GM12864 (cell line): ENCODE results near the gene RGS1.

Source experiments
- DNase-seq: peaks from one replicate; pipeline ENCODE4 v3.0.0-alpha.2; 2011; ENCODE audit warnings: low read depth
- H3K4me3 ChIP-seq: 2 replicates; pipeline ENCODE4 v1.5.1; 2011; ENCODE audit warnings: mild to moderate bottlenecking, low read depth, low read length, control low read depth
- CTCF ChIP-seq: IDR thresholded peaks from 2 replicates; pipeline ENCODE4 v1.5.1; 2011; ENCODE audit warnings: low read depth, mild to moderate bottlenecking, moderate library complexity, low read length, control low read depth, inconsistent platforms; ENCODE audit errors: missing control alignments

The RGS1 gene

DNA sequence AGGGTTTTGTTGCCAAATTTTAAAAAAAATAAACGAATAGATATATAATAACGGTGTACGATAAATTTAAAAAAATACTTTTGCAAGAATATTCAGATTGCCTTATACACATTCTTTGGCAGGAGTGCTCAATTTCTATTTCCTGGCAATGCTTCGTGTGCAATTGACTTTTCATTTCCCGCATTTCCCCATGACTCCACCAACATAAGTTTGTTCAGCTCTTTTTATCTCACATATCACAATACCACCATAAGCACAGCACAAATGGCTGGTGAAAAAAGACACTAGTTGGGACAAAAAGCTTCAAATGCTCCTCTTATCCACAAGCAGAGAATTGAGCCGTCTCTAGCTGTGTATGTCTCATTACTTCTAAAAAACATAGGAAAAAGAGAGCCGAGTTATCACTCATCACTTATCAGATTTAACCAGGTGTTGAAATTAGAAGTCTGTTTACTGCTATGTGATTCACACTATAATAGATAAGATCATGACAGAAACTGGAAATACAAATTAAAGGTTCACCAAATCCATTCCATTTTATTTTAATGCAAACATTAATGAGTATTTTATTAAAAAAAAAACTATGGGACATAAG is 28.9 kb upstream of the RGS1 start:
- TF ChIP-seq CTCF: no peak
- no peak for DNase-seq

GRCh38 chr1:192547501-192547900 is 28.1 kb upstream of the RGS1 start:
- no peak for TF ChIP-seq CTCF
- no peak overlapping the region for H3K4me3 ChIP-seq
- DNase-seq: no peak

More for the DNA sequence above, 28.9 kb upstream of the RGS1 start:
- H3K4me3 ChIP-seq: no peak overlapping the region

DNA sequence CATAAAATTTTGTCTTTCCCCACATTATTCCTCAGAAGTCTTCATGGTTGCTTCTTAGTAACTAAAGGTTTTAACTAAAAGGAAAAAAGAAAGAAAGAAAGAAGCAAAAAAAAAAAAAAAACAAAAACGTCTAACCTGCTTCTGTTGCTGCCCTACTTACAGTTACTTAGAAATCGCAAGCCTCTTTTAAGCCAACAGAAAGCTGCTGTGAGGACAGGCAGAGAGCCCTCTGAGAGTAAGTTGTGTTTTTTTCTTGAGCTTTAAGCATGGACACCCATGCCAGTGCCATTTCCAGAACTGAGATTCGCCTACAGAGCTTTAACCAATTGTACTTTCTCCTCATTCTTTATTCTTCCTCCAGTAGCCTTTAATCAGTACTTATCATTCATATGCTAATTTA is 25.6 kb upstream of the RGS1 start:
- TF ChIP-seq CTCF: no peak
- no peak overlapping the region for H3K4me3 ChIP-seq
- no peak for DNase-seq

DNA sequence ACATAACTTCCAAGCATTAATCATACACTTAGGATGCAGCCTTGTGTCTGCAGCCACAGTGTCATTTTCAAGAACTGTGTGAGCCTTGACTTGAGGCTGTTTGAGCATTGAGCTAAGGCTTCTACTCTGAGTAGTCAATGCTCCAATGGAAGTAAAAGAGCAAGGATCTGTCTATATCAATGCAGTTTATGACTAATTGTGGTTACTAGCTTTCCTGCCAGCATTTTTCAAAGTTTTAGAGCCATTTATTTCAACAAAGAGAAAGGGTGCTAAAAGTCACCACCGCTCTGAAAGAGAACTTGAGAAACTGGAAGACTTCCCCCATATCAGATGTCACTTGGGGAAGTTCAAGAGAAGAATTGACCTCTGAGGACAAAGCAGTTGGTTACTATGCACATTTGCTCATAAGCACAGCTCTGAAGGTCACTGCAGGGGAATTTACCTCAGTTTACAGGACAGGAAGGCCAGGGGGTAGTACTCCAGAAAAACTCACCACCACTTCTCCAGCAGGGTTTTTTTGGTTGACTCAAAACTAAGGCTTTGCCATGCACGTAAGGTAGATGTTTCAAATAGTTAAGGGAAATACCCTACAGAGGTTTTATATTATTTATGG is 24.5 kb upstream of the RGS1 start:
- DNase-seq: no peak
- no peak for TF ChIP-seq CTCF
- no peak overlapping the region for H3K4me3 ChIP-seq

DNA sequence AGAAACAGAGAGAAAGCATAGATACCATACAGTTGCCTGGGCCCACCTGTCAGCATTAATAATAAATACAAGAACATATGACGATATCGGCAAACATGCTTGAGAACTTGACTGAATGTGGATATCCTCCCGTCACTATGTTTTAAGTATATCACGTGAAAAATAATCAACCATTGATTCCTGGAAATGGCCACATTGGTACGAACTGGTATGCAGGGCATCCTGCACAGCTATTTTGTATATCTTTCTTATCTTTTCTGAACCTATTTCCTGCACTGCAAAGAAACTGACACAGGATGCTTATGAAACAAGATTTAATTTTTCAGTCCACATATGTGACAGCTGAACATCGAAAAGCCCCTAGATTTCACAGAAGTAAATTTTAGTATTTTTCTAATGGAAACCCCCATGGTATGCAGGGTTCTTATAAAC is 22.8 kb upstream of the RGS1 start:
- no peak for TF ChIP-seq CTCF
- DNase-seq: no peak
- H3K4me3 ChIP-seq: peak overlapping the region; percentile 4; the same call in 1 of the 2 replicates

GRCh38 chr1:192553741-192554140 is 21.8 kb upstream of the RGS1 start:
- H3K4me3 ChIP-seq: no peak overlapping the region
- no peak for TF ChIP-seq CTCF
- no peak for DNase-seq

- no peak for DNase-seq
- no peak for TF ChIP-seq CTCF
- H3K4me3 ChIP-seq: no peak overlapping the region
Measured at GRCh38 chr1:192554904-192555303, 20.7 kb upstream of the RGS1 start.
